Activated CD8-positive, alpha-beta T cell treated with anti-CD3 and anti-CD28 coated beads, Interleukin-2, amount 10 ng/mL, durations not matched to agents 7 days and 5 days (primary cell): ENCODE measurements around the gene ASB3. TPM values are rescaled to one million over a fixed set of nuclear protein-coding genes. Genes with fewer than 3 reads are reported as not detected.

Experiments
- ATAC-seq: fragments of 150-1000 bp; cut with Tn5 transposase; one replicate; pipeline ENCODE4 v1.10.0; 2021; ENCODE audit warnings: moderate library complexity
- CTCF ChIA-PET: fragments of 350-600 bp; sonication (Branson Sonifier 250); formaldehyde crosslinking; loops from one replicate; lab custom pipeline; 2021; ENCODE audit warnings: antibody characterized with exemption; lab: Charles Lee
- POLR2A ChIA-PET: fragments of 350-600 bp; sonication (Branson Sonifier 250); formaldehyde crosslinking; loops from one replicate; lab custom pipeline; 2021; ENCODE audit warnings: antibody characterized with exemption; lab: Charles Lee
- DNase-seq: peaks from one replicate; pipeline ENCODE4 v3.0.0-alpha.2; 2020
- H3K27ac Mint-ChIP-seq: one replicate; pipeline ENCODE4 v1.8.0; 2021; ENCODE audit warnings: mild to moderate bottlenecking, mixed read lengths
- H3K27me3 Mint-ChIP-seq: one replicate; pipeline ENCODE4 v1.8.0; 2021; ENCODE audit warnings: low read depth, mixed read lengths
- H3K36me3 Mint-ChIP-seq: one replicate; pipeline ENCODE4 v1.8.0; 2021; ENCODE audit warnings: low read depth, mixed read lengths
- H3K4me1 Mint-ChIP-seq: one replicate; pipeline ENCODE4 v1.8.0; 2021; ENCODE audit warnings: low read depth, mixed read lengths
- H3K4me3 Mint-ChIP-seq: one replicate; pipeline ENCODE4 v1.8.0; 2021; ENCODE audit warnings: mild to moderate bottlenecking, mixed read lengths
- H3K9me3 Mint-ChIP-seq: one replicate; pipeline ENCODE4 v1.8.0; 2022; ENCODE audit warnings: mixed read lengths; ENCODE audit not compliant: insufficient read depth
- total RNA-seq, 2 experiments: library from RNA; stranded (reverse); gene quantifications; one replicate each; pipeline ENCODE4 v1.2.3, GENCODE V29; 2021

ASB3 gene
- total RNA-seq, 2 experiments from 2014 or later, result 25.3 to 25.8 TPM

DNA sequence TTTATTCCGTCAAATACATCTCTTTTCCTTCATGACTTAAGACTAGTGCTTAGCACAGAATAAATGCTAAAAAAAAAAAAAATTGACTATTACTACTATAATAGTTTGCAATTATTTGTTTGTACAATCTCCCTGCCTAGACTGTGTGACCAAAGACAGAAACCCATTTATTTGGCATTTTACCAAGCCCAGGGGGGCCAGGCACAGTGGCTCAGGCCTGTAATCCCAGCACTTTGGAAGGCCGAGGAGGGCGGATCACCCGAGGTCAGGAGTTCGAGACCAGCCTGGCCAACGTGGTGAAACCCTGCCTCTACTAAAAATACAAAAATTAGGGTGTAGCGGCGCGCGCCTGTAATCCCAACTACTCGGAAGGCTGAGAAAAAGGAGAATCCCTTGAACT is 1.4 kb downstream of the ASB3 start:
- CTCF ChIA-PET, result interaction anchor here (1.4 to 2.9 kb wide), 2 partner anchors 16 to 18 kb away, joined by 3 to 13 read pairs; partner anchors contain the start of gene CHAC2
- H3K4me3 Mint-ChIP-seq, result peak overlapping the region; percentile 90
- POLR2A ChIA-PET, result interaction anchor here (0.6 to 5.3 kb wide), 5 partner anchors 9 to 41 kb away, joined by 3 to 97 read pairs (median 3); partner anchors contain the start of gene CHAC2
- H3K27ac Mint-ChIP-seq, result peak overlapping the region; percentile 66
- H3K9me3 Mint-ChIP-seq, result no peaks in the 10 kb centered on the region
- no peaks in the 10 kb centered on the region for H3K27me3 Mint-ChIP-seq
- DNase-seq, result no peak
- ATAC-seq, result no peak
- peaks cover 35% of the 10 kb centered on the region for H3K4me1 Mint-ChIP-seq
- H3K36me3 Mint-ChIP-seq, result peaks cover 17% of the 10 kb centered on the region

DNA sequence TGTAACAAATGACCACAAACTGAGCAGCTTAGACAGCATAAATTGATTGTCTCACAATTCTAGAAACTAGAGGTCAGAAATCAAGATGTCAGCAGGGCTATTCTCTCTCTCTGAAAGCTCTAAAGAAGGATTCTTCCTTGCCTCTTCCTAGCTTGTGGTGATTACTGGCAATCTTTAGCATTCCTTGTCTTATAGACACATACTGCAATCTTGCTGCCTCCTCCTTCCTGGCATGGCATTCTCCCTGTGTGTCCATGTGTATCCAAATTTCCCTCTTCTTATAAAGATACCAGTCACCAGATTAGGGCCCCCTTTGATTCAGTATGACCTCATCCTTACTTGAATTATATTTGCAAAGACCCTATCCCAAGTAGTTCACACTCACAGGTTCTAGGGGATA is 2.3 kb downstream of the ASB3 start:
- ChIA-PET POLR2A (interaction anchor here (0.9 to 5.3 kb wide), 3 partner anchors 9 to 28 kb away, joined by 3 to 97 read pairs (median 3); partner anchors contain the start of gene CHAC2), CTCF (interaction anchor here (1.2 kb wide), 1 partner anchor 16 kb away, joined by 3 read pairs; the partner anchor contains the start of gene CHAC2)
- Mint-ChIP-seq H3K27ac (peak overlapping the region; percentile 10), H3K9me3 (no peaks in the 10 kb centered on the region), H3K4me1 (peaks cover 35% of the 10 kb centered on the region), H3K4me3 (peak overlapping the region; percentile 90), H3K27me3 (no peaks in the 10 kb centered on the region), H3K36me3 (peaks cover 25% of the 10 kb centered on the region)
- DNase-seq, result no peak
- no peak for ATAC-seq

DNA sequence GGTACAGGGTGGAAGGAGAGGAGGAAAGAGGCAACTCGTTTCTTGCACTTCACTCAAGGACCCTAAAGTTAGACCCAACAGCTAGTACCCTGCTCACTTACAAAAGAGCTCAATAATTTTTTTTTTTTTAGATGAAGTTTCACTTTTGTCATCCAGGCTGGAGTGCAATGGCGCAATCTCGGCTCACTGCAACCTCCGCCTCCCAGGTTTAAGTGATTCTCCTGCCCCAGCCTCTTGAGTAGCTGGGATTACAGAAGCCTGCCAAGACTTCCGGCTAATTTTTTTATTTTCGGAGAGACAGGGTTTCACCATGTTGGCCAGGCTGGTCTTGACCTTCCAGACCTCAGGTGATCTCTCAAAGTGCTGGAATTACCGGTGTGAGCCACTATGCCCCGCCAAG is 4.1 kb downstream of the ASB3 start:
- no peak for ATAC-seq
- ChIA-PET CTCF (interaction anchor here (1.1 kb wide), 1 partner anchor 15 kb away, joined by 3 read pairs; no protein-coding TSS in a partner anchor), POLR2A (interaction anchor here (1.0 kb wide), 1 partner anchor 15 kb away, joined by 4 read pairs; the partner anchor contains the start of gene CHAC2)
- no peak for DNase-seq
- Mint-ChIP-seq H3K27ac (no peak overlapping the region), H3K27me3 (no peaks in the 10 kb centered on the region), H3K4me3 (no peak overlapping the region), H3K9me3 (no peaks in the 10 kb centered on the region), H3K4me1 (peaks cover 29% of the 10 kb centered on the region), H3K36me3 (peaks cover 37% of the 10 kb centered on the region)

DNA sequence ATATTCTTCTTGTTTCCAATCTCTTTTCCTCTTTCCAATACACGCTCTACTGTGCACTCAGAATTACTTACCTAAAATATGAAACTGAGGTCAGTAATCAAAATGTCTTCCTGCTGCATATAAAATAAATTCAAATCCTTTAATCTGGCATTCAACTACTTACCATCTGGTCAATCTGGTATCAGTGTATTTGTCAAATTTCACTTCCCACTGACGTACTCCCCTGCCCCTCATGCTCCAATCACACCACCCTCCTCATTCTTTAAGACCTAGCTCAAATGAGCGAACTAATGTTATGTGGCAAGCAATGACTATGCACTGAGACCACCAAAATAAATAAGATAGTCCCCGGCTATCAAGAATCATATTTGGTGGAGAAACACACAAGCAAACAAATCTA is 6.7 kb downstream of the ASB3 start:
- ChIA-PET POLR2A (no interaction called here), CTCF (interaction anchor here (1.2 kb wide), 1 partner anchor 11 kb away, joined by 3 read pairs; no protein-coding TSS in a partner anchor)
- Mint-ChIP-seq H3K9me3 (no peaks in the 10 kb centered on the region), H3K27me3 (no peaks in the 10 kb centered on the region), H3K36me3 (peaks cover 41% of the 10 kb centered on the region), H3K4me1 (peaks cover 29% of the 10 kb centered on the region), H3K4me3 (no peak overlapping the region), H3K27ac (no peak overlapping the region)
- no peak for ATAC-seq
- no peak for DNase-seq

DNA sequence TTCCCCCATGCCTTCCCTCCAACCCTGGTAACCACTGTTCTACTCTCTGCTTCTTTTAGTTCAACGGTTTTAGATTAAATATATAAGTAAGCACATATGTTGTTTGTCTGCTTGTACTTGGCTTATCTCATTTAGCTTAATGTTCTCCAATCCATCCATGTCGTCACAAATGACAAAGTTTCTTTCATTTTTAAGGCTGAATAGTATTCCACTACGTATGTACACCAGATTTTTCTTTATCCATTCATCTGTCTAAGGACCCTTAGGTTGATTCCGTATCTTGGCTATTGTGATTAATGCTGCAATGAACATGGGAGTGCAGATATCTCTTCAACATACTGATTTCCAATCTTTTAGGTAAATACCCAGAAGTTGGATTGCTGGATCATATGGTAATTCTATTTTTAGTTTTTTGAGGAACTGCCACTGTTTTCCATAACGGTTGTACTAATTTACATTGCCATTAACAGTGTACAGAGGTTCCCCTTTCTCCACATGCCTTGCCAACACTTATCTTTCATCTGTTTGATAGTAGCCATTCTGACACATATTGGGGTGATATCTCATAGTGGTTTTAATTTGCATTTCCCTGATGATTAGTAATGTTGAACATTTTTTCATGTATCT is 8.1 kb downstream of the ASB3 start:
- Mint-ChIP-seq H3K9me3 (no peaks in the 10 kb centered on the region), H3K27ac (no peak overlapping the region), H3K4me1 (peaks cover 21% of the 10 kb centered on the region), H3K36me3 (peaks cover 45% of the 10 kb centered on the region), H3K4me3 (no peak overlapping the region), H3K27me3 (no peaks in the 10 kb centered on the region)
- no peak for ATAC-seq
- ChIA-PET POLR2A (interaction anchor here (0.6 kb wide), 1 partner anchor 9 kb away, joined by 3 read pairs; no protein-coding TSS in a partner anchor), CTCF (no interaction called here)
- DNase-seq, result no peak

DNA sequence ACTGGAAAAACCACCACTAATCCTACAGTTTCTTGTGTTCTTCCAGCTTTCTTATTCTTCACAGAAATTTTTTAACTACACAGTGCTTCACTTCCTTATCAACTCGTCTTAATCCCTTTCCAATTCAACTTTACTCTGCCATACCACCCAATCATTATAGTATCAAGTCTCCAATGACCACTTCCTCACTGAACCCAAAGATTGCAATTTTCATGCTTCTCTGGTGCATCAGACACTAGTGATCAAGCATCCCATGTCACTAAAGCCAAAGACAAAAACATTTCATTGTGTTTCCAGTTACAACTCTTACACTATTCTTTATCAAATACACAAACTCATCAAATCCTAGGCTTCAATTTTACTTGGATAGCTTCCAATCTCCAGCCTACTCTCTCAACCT is 9.6 kb downstream of the ASB3 start:
- H3K4me1 Mint-ChIP-seq, result peaks cover 19% of the 10 kb centered on the region
- ATAC-seq (no peak), DNase-seq (no peak)
- no peaks in the 10 kb centered on the region for H3K27me3 Mint-ChIP-seq
- ChIA-PET CTCF (interaction anchor here (1.9 kb wide), 1 partner anchor 10 kb away, joined by 8 read pairs; the partner anchor contains the start of gene CHAC2), POLR2A (interaction anchor here (1.0 to 2.5 kb wide), 3 partner anchors 9 to 10 kb away, joined by 5 to 15 read pairs (median 12); partner anchors contain the start of genes ASB3, CHAC2 and ERLEC1)
- no peaks in the 10 kb centered on the region for H3K9me3 Mint-ChIP-seq
- no peak overlapping the region for H3K4me3 Mint-ChIP-seq
- peaks cover 50% of the 10 kb centered on the region for H3K36me3 Mint-ChIP-seq
- peak overlapping the region; percentile 49 for H3K27ac Mint-ChIP-seq

DNA sequence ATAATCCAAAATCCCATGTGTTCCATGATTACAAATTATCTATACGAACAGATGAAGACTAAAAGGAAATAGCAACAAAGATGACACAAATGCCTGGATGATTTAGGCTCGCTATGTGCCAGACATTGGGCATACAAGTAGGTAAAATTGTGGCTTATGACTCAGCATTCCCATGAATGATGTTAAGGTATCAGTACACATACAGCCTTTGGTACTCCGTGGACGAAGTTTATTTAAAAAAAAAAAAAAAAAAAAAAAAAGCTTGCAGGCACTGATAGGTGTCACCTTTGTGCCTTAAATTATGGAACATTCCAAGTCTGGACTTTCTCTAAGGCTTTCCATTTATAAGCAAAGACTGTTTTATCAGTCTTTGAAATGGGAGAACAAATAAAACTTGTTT is 16.5 kb downstream of the ASB3 start:
- no peak for DNase-seq
- no peaks in the 10 kb centered on the region for H3K27me3 Mint-ChIP-seq
- POLR2A ChIA-PET, result interaction anchor here (0.6 to 4.9 kb wide), 2 partner anchors 10 to 16 kb away, joined by 3 to 97 read pairs; partner anchors contain the start of genes ASB3 and ERLEC1
- no peak overlapping the region for H3K4me3 Mint-ChIP-seq
- no peak for ATAC-seq
- peaks cover 35% of the 10 kb centered on the region for H3K4me1 Mint-ChIP-seq
- H3K9me3 Mint-ChIP-seq, result no peaks in the 10 kb centered on the region
- no peak overlapping the region for H3K27ac Mint-ChIP-seq
- CTCF ChIA-PET, result interaction anchor here (1.0 to 1.3 kb wide), 2 partner anchors 11 to 16 kb away, joined by 3 read pairs; partner anchors contain the start of gene ASB3
- H3K36me3 Mint-ChIP-seq, result peaks cover 29% of the 10 kb centered on the region

DNA sequence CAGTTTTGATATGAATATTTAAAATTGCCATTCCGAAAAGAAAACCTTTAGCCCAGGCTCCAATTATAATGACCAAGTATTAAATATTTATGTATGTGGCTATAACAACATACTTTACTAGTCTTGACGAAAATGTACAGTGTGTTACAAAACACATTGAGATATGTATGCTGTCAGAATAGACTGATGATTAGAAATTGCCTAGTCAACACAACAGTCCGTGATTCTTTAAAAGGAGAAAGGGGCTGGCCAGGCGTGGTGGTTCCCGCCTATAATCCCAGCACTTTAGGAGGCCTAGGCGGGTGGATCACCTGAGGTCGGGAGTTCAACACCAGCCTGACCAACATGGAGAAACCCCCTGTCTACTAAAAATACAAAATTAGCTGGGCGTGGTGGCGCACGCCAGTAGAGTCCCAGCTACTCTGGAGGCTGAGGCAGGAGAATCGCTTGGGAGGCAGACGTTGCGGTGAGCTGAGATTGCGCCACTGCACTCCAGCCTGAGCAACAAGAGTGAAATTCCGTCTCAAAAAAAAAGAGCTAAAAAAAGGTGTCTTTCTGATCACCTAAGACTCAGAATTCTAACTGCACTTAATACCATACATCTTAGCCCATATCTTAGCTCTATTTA is 17.3 kb downstream of the ASB3 start:
- no peak for DNase-seq
- Mint-ChIP-seq H3K4me1 (peaks cover 35% of the 10 kb centered on the region), H3K36me3 (peaks cover 29% of the 10 kb centered on the region), H3K9me3 (no peaks in the 10 kb centered on the region), H3K27me3 (no peaks in the 10 kb centered on the region), H3K27ac (no peak overlapping the region), H3K4me3 (peak overlapping the region; percentile 91)
- no peak for ATAC-seq
- POLR2A ChIA-PET, result interaction anchor here (0.6 to 4.9 kb wide), 3 partner anchors 10 to 17 kb away, joined by 3 to 97 read pairs (median 3); partner anchors contain the start of genes ASB3 and ERLEC1
- CTCF ChIA-PET, result interaction anchor here (0.7 to 1.3 kb wide), 2 partner anchors 10 to 17 kb away, joined by 3 read pairs; partner anchors contain the start of gene ASB3

DNA sequence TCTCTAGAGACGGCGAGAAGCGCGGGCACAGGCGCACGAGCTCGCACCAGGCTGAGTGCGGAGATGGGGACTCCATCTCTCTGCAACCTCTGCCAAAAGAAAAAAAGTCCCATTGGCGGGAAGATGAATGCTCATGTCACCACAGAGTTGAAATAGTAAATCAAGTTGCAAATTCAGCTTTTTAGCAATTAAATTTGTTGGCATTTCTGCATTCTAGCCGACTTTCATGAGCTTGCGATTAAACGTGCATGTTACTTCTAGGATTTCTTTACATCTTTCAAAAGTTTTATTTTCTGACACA is 18.6 kb downstream of the ASB3 start:
- ChIA-PET POLR2A (interaction anchor here (0.9 to 4.9 kb wide), 11 partner anchors 8 to 348 kb away, joined by 3 to 97 read pairs (median 5); partner anchors contain the start of genes ACYP2, ASB3, ERLEC1 and PSME4), CTCF (interaction anchor here (0.7 to 2.4 kb wide), 6 partner anchors 9 to 150 kb away, joined by 3 to 13 read pairs (median 4); partner anchors contain the start of genes ASB3 and ERLEC1)
- peak overlapping the region; percentile 91 for H3K4me3 Mint-ChIP-seq
- H3K4me1 Mint-ChIP-seq, result peaks cover 31% of the 10 kb centered on the region
- DNase-seq (no peak), ATAC-seq (no peak)
- H3K9me3 Mint-ChIP-seq, result no peaks in the 10 kb centered on the region
- peak overlapping the region; percentile 94 for H3K27ac Mint-ChIP-seq
- H3K27me3 Mint-ChIP-seq, result no peaks in the 10 kb centered on the region
- peaks cover 29% of the 10 kb centered on the region for H3K36me3 Mint-ChIP-seq

DNA sequence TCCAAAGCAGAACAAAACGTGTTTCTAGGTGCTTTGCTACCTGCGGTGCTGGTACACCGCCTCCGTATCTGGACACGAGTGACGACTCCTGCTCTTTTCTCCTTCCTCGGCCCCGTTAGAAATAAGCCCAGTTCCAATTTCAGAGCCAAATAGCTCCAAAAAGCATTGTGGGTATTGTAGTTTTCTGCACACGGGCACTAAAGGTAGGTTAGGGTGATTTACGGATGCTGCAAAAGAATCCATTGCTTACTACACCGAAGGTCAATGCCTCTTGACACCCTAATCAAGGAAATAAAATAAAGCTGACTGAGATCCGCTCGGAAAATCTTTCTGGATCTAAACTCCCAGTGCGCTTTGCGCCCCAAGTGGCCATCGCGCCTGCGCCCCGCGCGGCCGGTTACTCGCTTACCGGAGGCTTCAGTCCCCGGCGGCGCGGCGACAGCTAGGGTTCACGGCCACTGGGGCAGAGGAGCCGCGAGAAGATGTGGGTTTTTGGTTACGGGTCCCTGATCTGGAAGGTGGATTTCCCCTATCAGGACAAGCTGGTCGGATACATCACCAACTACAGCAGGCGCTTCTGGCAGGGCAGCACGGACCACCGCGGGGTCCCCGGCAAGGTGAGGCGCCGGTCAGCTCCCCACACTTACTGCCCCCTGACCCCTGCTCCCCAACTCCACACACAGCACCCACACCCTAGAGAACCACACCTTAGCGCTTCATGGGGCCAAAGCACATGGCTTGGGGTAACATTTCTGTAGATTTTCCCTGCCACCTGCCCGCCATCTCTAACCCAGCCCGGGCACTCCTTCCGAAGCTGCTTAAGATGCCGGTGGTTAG is 19.1 kb downstream of the ASB3 start, which contains the start of gene CHAC2:
TSS of gene CHAC2 (plus strand) at position 400 of the 837 bp plus-strand sequence. CDS start at position 483, 83 bp downstream.
- ATAC-seq, result peak; percentile 96
- POLR2A ChIA-PET, result interaction anchor here (0.5 to 4.9 kb wide), 13 partner anchors 8 to 348 kb away, joined by 3 to 97 read pairs (median 5); partner anchors contain the start of genes ACYP2, ASB3, ERLEC1 and PSME4
- Mint-ChIP-seq H3K9me3 (no peaks in the 10 kb centered on the region), H3K27ac (peak within 1 kb of the TSS; percentile 94), H3K27me3 (no peaks in the 10 kb centered on the region), H3K4me1 (peaks cover 29% of the 10 kb centered on the region), H3K4me3 (peak within 1 kb of the TSS; percentile 91), H3K36me3 (peaks cover 29% of the 10 kb centered on the region)
- CTCF ChIA-PET, result interaction anchor here (0.6 to 2.4 kb wide), 7 partner anchors 9 to 203 kb away, joined by 3 to 13 read pairs (median 3); partner anchors contain the start of genes ASB3, ERLEC1 and PSME4
- peak; percentile 88 for DNase-seq
